GM18520 (cell line): ENCODE results near the gene NINJ1.
"Not testable (repeated sequence)": the region's sequence is repeated elsewhere in the genome, so short reads cannot be mapped to it uniquely, and the experiment has no call there.

ENCODE experiments used
- ATAC-seq: cut with Tn5 transposase; IDR thresholded peaks from one replicate; pipeline ENCODE4 v1.9.1; 2021; ENCODE audit not compliant: unreplicated experiment

Gene NINJ1

DNA sequence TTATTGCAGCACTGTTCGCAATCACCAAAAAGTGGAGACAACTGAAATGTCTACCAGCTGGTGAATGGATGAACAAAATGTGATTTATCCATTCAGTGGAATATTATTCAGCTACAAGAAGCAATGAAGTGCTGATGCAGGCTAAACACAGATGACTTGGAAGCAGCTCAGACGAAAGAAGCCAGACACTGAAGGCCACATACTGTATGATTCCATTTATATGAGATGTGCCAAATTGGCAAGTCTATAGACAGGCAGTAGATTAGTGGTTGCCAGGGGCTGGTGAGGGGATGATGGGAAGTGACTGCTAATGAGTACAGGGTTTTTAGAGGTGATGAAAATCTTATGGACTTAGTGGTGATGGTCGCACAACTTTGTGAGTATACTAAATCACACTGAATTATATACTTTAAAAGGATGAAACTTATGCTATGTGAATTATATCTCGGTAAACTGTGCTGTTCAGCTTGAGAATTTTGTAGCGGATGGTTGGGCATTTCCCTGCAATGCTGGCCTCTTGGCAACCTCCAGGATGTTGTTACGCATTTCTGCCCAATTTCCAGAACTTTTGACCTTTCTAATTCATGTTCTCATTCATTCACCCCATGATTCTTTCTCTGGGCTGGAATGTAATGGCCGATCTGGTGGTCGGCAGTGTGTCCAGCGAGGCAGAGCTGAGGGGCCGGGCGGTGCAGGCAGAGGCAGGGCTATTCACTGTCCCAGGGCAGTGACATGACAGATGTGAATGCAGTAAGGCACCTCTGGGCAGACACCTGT lies 27.9 kb upstream of the NINJ1 start:
- ATAC-seq, result no peak

DNA sequence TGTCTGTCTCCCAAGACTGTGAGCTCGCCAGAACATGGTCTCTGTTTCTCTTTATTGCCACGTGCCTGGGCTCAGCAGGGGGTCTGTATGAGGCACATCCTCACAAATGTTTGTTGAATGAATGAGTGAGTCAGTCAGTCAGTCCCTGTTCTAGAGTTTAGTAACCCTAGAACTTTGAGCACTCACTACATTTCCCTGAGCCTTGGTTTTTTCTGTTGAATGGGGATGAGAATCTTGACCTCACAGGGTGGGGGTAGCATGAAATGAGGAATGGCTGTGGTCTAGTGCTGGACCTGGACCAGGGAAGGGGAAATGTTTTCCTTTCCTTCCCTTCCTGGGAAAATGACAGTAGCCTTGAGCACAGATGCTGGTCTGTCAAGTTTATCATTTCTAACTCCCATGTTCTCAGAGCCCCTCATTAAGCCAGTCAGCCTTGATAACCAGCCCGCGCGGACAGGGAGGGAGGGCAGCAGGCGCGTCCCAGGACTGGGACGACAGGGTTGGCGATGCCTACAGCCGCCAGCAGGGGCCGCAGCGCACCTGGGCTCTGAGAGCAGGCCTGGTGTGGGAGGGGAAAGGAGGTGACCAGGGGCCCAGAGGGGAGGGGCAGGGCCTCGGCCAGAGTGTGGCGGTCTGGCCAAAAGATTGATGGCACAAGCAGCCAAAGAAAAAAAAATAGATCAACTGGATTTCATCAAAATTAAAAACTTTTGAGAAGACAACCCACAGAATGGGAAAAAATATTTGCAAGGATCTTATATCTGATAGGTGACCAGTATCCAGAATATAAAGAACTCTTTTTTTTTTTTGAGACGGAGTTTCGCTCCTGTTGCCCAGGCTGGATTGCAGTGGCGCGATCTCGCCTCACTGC lies 25.8 kb upstream of the NINJ1 start:
- peak; percentile 61 for ATAC-seq

DNA sequence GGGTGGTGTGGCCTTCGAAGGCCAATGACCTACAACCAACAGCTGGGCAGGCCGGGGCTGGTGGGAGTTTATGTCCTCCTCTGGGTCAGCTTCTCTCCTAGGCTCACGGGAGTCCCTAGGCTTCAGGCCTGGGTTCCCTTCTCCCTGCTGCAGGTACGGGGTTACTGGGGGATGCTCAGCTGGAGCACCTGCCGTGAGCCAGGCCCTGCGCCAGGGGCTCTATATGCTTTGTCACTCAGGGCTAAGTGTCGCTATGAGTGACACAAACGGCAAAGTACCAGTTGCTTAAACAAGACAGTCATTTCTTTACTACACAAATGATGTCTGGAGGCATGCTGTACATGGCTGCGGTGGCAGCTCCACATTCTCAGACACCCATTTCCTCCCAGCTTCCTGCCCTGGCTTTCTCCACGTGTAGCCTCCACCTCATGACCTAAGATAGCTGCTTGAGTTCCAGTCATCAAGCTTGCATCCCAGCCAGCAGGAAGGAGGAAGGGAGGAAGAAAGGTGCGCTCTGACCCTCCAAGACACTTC lies 22.5 kb upstream of the NINJ1 start:
- no peak for ATAC-seq

DNA sequence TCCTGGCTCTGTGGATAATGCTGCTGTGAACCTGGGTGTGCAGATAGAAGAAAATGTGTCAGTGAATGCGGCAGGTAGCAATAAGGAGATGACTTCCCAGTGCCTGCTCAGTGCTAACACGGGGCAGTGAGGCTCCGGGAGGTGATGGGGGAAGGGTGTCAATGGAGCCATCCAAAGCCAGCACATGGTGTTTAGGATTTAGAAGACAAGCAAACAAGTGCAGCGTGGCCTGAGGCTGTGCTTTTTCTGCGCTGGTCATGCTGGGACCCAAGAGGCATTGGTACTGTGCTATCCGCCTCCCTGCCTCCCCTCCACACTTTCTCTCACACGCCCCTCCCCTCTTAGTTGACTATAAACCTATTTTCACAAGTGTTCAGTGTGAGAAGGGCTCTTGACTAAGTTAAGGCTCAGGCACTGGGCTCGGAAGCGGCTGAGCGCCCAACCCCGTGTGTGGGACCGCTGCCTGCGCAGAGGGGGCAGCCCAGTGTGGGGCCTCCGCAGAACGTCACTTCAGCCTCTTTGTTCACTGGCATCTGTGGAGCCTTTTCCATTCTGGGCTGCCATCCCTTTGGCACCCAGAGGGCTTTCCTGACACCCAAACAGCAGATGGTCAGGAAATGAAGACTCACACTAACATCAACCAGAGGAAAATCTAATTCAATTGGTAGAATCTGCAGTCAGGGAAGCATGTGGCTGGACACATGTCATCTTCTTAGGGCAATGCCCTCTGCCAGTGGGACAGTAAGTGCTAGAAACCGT lies 21.8 kb upstream of the NINJ1 start:
- no peak for ATAC-seq

DNA sequence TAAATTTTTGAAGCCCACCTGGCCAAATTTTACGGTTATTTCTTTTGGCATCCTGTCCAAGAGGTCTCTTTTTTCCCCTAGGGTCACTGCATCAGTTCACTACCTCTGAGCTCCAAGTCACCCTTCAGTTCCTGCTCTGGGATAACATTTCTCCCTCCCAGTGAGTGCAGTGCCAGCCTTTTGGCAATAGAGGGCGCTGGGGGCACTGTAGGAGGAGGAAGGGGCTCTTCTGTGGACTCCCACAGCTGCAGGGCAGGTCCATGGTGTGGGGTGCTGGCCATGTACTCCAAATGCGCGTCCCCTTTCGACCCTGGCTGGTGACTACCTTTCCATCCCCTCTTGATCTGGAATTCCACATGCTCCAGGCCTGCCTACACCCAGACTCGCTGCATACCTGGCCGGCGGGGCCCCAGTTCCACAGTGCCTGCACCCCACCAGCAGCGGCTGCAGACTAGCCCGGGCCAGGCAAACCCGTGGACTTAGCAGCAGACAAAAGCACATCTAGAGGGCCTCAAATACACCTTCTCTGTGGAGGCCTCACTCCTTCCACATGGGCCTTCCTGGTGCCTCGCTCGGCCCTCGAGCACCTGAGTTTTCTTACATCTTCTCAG lies 20.3 kb upstream of the NINJ1 start:
- ATAC-seq, result no peak

DNA sequence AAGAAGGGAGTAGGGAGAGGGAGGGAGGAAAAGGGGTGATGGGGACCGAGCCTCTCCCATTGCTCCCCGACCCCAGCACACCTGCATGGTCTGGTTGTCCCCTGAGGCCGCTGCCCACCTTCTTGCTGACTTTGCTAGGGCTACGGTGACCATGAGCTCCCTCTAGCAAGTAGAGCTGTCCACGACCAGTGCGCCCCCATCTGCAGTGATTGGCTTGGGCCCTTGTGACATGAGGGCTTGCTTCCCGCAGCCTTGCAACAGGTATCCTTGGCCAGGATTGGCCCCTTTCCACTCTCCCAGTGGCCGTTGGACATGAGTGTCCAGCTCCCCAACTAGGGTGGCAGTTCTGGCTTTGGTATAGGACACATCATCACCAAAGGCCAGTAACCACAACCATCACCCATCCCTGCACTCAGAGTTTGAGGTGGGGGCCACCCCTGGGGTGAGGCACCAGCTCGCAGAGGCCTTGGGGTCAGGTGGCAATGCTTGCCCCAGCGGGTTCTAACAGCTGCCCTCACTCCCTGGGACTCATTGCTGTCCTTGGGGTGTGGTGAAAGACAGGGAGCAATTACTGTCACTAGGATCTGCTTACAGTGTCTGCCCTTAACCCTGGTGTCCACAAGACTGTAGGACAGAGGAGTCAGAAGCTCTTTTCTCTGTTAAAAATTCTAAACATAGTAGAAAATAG lies 17.2 kb upstream of the NINJ1 start:
- no peak for ATAC-seq

DNA sequence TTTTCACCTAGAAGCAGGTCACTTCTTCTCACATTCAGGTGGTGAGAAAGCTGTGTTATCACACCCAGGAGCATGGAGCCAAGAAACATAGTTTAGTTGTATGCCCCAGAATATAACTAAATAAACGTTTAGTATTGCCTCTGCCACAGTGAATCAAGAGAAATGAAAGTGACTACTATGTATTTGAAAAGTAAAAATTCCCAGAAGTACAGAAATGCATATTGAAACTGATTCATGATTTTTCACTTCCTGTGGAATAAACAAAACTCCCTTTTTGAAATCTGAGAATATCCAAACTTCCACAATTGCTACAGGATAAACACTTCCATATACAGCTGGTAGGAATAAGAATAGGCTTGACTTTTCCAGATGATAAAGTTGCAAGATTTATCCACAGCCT lies 15.3 kb upstream of the NINJ1 start:
- no peak for ATAC-seq

DNA sequence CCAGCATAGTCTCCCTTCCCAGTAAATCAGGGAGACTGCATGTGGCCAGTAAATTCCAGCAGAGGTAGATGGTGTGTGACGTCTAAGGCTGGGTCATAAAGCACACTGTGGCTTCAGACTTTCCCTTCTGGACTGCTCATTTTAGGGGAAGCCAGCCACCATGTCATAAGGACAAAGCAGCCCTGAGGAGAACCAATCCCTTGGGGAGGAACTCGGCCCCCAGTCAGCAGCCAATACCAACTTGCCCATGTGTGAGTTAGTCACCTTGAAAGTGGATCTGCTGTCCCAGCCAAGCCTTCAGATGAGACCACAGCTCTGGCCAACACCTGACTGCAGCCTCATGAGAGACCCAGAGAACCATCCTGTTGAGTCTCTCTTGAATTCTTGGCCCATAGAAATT lies 14.7 kb upstream of the NINJ1 start:
- no peak for ATAC-seq

DNA sequence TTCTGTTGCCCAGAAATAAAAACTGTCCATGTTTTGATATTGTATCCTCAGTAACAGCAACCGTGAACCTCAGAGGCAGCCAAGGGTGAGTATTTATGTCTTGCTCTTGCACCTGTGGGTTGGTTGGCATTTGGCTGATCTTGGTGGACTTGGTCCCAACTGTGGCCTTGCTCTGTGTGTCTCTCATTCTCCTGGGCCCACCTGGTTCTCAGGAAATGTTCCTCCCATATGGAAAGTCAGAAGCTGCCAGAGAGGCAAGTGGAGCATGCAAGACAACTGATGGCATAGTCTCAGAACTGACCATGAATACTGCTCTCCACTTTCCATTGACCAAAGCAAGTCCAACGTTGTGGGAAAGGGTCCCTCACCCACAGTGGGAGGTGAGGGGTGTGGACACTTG lies 13.6 kb upstream of the NINJ1 start:
- no peak for ATAC-seq

DNA sequence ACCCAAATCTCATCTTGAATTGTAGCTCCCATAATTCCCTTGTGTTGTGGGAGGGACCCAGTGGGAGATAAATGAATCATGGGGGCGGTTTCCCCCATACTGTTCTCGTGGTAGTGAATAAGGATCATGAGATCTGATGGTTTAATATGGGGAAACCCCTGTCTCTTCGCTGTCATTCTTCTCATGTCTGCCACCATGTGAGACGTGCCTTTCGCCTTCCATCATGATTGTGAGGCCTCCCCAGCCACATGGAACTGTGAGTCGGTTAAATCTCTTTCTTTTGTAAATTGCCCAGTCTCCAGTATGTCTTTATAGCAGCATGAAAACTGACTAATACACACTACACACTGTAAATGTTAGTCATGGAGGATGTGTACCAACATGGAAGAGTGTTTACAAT lies 12.6 kb upstream of the NINJ1 start:
- ATAC-seq, result not testable (repeated sequence)

DNA sequence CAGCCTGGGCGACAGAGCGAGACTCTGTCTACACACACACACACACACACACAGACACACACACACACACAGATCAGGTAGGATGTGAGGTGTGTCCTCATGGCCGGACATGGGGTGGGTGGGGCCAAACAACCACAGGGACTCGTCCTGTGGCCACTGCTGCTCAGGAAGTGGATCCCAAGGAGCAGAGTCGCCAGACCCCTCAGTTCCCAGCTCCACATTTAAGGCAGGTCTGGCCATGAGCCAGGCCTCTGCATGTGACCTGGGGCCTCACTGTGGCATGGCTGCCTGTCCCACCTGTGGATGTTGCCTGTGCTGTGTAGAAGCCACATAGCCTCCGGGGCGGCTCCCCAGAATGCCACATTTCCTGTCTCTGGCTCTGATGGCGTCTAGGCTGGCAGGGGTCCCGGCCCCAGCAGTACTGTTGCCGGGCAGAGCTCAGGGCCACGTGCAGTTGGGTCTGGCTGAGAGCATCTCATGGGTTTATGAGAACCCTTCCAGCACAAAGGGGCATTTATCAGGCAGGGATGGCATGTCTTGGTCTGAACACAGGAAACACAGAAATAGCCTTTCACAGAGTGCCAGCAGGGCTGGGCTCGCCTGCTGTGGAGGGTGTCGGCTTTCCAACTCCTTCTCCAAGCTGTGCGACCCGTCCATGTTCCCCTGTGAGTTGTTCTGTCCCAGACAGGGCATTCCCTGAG lies 9.9 kb upstream of the NINJ1 start:
- no peak for ATAC-seq

DNA sequence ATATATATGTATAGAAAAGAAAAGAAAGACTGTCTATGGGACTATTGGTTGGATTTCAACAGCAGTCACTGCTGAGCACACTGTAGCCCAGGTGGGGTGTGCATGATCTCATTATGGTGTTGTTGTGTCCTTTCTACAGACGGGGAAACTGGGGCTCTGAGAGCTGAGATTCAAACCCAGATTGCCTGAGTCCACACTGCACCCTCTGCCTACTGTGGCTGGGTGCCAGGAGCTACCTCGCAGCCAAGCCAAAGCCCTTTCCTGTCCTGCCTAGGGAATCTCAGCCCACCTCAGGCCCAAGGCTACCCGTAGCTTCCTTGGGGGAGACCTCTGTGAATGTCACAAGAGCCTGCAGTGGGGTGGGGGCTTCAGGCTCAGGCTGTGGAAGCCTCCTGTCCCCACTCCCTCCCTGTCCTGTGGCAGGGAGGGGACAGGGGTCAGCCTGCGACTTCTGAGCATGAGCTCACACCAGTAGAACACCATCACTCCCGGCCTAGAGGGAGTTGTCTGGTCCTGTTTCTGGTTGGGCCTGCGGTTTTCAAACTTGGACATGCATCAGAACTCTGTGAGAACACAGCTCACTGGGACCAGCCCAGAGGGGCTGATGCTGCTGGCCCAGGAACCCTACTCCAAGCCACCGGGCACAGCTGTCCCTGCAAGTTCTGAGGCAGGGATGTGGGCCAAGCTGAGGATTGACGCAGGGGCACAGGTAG lies 7.9 kb upstream of the NINJ1 start:
- no peak for ATAC-seq

DNA sequence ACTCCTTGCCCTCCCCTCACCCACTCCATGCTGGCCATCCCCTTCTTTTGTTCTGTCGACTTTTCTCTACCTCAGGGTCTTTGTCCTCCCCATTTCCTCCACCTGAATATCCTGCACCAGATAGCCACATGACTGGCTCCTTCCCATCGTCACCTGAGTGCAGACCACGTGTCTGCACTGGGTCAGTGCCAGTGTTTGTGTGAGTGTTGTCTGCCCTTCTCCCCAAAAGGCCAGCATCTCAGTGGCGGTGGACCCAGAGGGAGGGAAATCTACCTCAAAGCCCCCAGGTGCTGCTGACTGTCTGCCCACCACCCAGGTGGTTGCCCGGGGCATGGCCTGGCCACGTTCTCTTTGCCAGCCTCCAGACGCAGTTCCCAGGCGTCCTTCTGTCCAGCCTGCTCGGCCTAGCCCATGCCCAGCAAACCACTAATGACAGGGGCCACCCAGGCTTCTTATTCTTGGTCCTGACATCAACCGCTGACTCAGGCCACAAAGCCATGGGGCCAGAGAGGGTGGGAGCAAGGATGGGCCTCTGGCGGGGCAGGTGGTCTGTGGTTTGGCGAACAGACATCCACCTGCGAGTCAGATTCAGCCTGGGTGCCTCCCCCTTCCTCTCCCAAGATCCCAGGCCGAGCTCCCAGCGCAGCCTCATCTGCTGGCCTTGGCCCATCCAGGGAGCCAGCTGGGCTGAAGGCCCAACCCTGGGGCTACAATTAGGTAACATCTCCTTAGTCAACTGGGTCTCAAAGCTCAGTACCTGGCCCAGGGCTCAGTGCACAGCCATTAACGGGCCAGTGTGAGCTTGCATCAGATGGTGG lies 5.5 kb upstream of the NINJ1 start:
- ATAC-seq, result no peak

DNA sequence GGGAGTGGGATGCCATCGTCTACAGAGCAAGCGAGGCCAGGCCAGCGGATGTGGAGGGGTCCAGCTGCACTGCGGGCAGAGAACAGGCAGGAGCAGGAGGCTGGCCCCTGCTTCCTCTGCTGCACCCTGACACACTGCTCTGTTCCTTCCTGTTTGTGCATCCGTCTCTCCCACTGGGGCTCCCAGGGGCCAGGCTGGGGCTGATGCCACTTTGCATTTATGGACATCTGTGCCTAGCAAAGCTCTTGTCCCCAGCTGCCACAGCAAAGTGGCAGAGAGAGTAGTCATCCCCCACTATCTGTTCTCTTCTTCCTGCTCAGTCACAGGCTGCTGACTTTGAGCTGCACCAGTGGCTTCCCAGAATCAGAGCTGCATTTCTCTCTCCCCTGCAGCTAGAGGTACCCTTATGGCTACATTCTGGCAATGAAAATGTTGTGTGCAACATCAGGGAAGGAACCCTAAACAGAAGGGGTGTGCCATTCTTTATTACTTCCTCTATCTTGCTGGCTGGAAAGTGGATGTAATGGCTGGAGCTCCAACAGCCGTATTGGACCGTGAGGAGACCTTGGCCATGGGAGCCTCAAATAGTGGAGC lies 4.2 kb upstream of the NINJ1 start:
- no peak for ATAC-seq

DNA sequence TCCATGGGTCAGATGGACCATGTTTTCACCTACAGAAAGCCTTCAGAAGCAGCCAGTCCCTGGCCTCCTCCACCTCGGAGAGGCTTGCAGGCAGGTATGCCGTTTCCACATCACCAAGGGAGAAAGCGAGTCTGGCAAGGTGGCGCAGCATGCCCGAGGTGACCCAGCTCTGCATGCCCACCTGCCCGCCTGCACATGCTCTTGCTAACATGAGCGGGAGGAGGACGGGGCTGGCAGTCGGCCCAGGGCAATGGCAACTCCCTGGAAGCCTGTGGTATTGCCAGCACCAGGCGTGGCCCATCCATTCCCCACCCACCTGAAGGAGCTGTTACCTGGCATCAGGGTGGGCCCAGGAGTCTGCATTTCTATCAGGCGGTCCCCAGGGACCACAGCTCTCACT lies 3.3 kb upstream of the NINJ1 start:
- no peak for ATAC-seq

DNA sequence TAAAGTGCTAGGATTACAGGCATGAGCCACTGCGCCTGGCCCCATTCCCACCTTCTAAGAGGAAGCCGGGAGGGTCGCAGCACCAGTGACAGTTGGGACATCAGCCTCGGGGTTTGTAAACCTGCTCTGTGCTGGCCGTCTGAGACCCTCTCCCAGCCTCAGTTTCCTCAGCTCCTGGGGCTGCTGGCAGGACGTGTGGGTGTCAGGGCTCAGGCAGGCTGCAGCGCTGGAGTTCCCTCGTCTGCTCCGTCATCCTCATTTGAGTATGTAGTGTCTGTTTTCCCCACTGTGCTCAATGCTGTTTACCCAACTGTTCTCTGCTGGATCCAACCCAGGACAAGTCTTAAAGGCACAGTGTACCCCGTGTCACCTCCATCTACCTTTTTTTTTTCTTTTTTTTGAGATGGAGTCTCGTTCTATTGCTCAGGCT lies 2.0 kb upstream of the NINJ1 start:
- no peak for ATAC-seq

DNA sequence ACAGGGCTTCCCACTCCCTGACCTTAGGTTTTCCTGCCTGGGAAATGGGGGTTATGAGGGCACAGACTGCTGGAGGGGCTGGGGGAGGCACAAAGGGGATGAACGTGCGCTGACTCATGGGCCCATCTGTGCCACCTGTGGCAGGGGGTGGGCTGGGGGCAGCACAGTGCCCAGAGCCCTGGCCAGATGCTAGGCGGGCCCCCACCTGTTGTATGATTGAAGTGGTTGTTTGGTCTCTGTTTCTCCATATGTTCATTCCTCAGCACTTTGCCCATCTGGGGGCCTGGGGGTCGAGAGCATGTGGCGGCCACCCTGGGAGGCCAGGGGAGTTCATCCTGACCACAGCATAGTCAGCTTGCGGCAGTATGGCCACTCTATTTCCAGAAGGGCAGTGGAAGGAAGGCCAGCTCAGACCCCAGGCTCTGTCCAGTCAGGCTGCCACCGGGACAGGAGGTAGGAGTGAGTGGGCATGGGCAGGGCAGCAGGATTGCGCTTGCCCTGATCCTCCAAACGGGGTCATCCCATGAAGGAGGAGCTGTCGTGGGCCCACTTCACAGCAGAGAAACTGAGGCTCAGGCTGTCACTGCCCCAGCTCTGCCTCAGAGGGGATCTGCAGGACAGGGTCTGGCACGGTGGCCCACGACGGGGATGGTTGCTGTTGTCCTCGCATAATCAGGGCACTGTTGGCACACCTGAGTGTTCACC lies 841 bp upstream of the NINJ1 start:
- ATAC-seq, result no peak
